EH (cell line): Measurements from ENCODE around the gene USP24.
"Not testable (repeated sequence)": the region's sequence is repeated elsewhere in the genome, so short reads cannot be mapped to it uniquely, and the experiment has no call there.

Experiments used
- DNase-seq: peaks from one replicate; pipeline ENCODE4 v3.0.0-alpha.2; 2015; ENCODE audit warnings: low read depth

The USP24 gene

GRCh38 chr1:55232448-55233144, 17.4 kb upstream of the USP24 start:
- no peak for DNase-seq

GRCh38 chr1:55231745-55232144, 16.6 kb upstream of the USP24 start:
- no peak for DNase-seq

- DNase-seq, result peak; percentile 43
These were observed 15.5 kb upstream of the USP24 start for GRCh38 chr1:55230659-55231058.

GRCh38 chr1:55229726-55230125, 14.6 kb upstream of the USP24 start:
- DNase-seq, result not testable (repeated sequence)

- DNase-seq, result no peak
These were observed 10.1 kb upstream of the USP24 start for GRCh38 chr1:55225228-55225627.

- DNase-seq, result no peak
These were observed 9.6 kb upstream of the USP24 start for GRCh38 chr1:55224729-55225128.

GRCh38 chr1:55222152-55222551, 7.0 kb upstream of the USP24 start:
- no peak for DNase-seq

GRCh38 chr1:55217226-55217986, 2.2 kb upstream of the USP24 start:
- DNase-seq, result peak; percentile 32

GRCh38 chr1:55216096-55216495, 932 bp upstream of the USP24 start:
- no peak for DNase-seq

- DNase-seq, result peak; percentile 55
These were observed 300 bp downstream of the USP24 start for GRCh38 chr1:55214934-55215193.

- DNase-seq, result peak; percentile 34
These were observed 791 bp downstream of the USP24 start for GRCh38 chr1:55214212-55214933.

- no peak for DNase-seq
These were observed 1.3 kb downstream of the USP24 start for GRCh38 chr1:55213885-55214211.

- no peak for DNase-seq
These were observed 1.8 kb downstream of the USP24 start for GRCh38 chr1:55213151-55213884.

GRCh38 chr1:55212349-55213150, 2.6 kb downstream of the USP24 start:
- DNase-seq, result no peak

GRCh38 chr1:55211863-55212262, 3.3 kb downstream of the USP24 start:
- DNase-seq, result no peak

- DNase-seq, result no peak
These were observed 4.0 kb downstream of the USP24 start for GRCh38 chr1:55210990-55211801.

- DNase-seq, result peak; percentile 32
These were observed 5.9 kb downstream of the USP24 start for GRCh38 chr1:55209247-55209646.

GRCh38 chr1:55206210-55206609, 9.0 kb downstream of the USP24 start:
- DNase-seq, result no peak

GRCh38 chr1:55204997-55205396, 10.2 kb downstream of the USP24 start:
- no peak for DNase-seq

GRCh38 chr1:55203064-55203463, 12.1 kb downstream of the USP24 start:
- no peak for DNase-seq

GRCh38 chr1:55200667-55201066, 14.5 kb downstream of the USP24 start:
- DNase-seq, result no peak
